Mucosa of gallbladder (tissue), 1 donor: ENCODE results near the gene CYGB. TPM values are rescaled to one million over a fixed set of nuclear protein-coding genes. Genes with fewer than 3 reads are reported as not detected.
"Not testable (repeated sequence)": the region's sequence is repeated elsewhere in the genome, so short reads cannot be mapped to it uniquely, and the experiment has no call there.

ENCODE experiments used
- DNase-seq: peaks from one replicate; pipeline ENCODE4 v3.0.0-alpha.2; 2020; ENCODE audit warnings: low spot score
- total RNA-seq: library from RNA; stranded (reverse); gene quantifications from one replicate; pipeline ENCODE4 v1.2.1, GENCODE V29; 2021
- donor health status: DM: no; HTN: no; CAD: no.

Gene CYGB
- total RNA-seq, 1 donor from 2014 or later = 14.7 TPM

DNA sequence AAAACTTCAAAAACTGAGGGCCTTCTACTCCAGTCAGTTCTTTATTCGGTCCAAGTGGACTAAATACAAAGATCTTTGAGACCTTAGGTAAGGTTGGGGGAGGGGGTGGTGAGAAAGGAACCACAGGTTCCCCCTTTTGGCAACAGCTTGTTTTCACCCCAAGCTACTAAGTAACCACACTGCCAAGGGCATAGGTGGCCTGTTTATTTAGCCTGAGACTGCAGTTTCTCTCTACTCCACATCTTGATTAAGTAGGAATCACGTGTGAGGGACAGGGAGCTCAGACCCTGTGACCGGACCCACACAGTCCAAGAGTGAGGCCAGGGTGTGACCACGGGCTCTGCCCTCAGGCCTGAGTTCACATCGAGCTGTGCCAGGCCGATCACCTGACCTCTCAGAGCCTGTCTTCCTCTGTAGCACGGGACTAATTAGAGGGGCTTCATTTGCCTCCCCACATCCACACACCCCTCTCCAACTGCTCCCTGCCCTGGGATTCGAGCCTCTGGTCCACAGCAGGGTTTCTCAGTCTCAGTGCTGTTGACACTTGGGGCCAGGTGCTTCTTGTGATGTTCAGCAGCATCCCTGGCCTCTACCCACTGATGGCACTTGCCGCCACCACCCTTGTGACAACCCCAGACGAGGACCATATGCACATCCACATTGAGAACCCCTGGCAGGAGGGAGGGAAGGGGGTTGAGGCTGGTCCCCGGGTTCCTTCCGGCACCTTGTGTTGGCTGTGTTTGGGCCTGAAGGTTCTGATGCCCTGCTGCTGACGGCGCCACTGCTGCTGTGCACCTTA, 30.3 kb upstream of the CYGB start:
- no peak for DNase-seq

GRCh38 chr17:76566988-76567431, 29.5 kb upstream of the CYGB start:
- no peak for DNase-seq

- no peak for DNase-seq
These were observed 29.1 kb upstream of the CYGB start for GRCh38 chr17:76566613-76566943.

GRCh38 chr17:76565728-76566612, 28.5 kb upstream of the CYGB start:
- no peak for DNase-seq

- not testable (repeated sequence) for DNase-seq
These were observed 27.6 kb upstream of the CYGB start for GRCh38 chr17:76564991-76565727.

DNA sequence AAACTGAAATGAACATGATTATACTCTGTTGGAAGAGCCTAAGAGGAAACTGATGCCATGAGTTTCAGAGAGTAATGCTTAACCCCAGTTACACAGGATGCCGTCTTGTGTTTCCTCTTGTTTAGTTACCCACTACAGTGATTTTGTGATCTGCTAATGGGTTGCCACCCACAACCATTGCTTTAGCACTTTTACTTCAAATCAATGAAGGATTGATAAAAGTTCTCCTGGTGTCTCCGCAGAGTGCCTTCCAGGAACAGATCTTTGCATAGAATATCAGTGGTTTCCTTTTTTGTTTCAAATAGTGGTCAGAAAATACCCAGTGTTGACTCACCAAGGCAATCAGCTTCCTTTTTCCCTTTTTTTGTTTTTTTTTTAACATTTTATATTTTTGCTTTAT, 25.9 kb upstream of the CYGB start:
- not testable (repeated sequence) for DNase-seq

GRCh38 chr17:76562734-76563148, 25.2 kb upstream of the CYGB start:
- DNase-seq = no peak

- no peak for DNase-seq
These were observed 24.3 kb upstream of the CYGB start for GRCh38 chr17:76561799-76562268.

DNA sequence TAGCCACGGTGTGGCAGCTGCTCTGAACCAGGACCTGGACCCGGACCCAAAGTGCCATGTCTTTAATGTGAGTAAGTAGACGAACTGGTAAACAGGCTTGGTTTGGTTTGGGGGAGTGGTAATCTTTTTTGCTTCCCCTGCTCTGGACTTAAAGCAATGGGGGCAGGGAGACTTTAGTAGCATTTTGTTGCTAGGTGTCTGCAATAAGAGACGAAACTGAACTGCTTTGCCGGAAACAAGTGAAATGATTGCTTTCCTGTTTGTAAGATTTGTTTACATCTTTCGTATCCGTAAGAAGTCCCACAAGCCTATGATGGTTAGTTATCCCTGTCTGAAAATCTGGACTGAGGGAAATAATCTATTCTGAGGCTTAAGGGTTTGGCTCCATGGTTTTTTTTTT, 23.8 kb upstream of the CYGB start:
- no peak for DNase-seq

- no peak for DNase-seq
These were observed 23.3 kb upstream of the CYGB start for GRCh38 chr17:76560877-76561221.

- no peak for DNase-seq
These were observed 22.7 kb upstream of the CYGB start for GRCh38 chr17:76560036-76560876.

DNA sequence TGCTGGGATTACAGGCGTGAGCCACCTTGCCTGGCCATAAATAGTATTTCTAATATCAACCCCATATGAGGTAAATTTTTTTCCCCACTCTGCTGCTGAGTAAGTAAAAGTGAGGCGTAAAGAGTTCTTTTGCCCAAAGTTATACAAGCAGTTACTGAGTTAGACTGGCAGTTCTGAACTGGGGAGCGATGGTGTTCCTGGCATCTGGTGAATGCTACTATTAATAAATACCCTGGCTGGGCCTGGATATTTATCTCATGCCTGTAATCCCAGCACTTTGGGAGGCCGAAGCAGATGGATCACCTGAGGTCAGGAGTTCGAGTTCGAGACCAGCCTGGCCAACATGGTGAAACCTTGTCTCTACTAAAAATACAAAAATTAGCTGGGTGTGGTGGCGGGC, 22.0 kb upstream of the CYGB start:
- not testable (repeated sequence) for DNase-seq

DNA sequence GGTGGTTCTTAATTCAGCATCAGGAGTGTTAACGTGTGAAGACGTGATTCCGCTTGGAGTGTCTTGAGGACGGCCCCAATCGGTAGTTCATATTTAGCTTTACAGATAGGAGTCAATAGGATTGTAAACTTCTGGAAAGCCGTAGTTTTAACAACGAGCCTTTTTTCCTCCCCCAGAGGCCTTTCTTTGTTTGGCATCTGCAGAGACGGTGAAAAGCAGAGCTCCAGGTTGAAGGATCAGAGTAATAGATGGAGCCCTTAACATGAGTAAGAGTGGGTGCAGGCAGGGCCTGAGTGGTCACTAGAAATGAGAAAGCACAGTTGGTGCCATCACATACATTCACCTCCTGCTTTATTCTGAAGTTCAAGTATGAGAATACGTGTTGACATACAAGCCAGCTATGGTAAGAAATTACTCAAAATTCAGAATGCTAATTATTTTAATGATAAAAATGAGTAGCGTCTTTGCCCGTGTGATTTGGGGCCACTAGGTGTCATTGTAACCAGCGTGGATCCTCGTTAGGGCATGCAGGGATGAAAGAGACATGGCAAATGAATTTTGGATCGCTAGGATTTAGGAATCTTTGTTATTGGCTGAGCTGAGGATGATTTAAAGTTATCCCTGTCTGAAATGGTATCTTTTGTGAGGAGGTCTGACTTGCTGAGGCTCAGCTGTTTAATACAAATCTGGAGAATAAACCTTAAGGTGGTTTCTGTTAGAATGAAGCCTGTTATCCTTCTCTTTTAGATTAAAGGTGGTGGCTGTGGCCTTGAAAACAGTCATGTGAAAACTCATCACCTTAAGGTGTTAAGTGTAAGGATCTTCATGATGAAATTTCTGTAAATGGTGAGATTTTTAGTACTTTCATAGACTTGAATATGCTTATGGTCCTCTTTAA, 20.9 kb upstream of the CYGB start:
- DNase-seq = no peak

DNA sequence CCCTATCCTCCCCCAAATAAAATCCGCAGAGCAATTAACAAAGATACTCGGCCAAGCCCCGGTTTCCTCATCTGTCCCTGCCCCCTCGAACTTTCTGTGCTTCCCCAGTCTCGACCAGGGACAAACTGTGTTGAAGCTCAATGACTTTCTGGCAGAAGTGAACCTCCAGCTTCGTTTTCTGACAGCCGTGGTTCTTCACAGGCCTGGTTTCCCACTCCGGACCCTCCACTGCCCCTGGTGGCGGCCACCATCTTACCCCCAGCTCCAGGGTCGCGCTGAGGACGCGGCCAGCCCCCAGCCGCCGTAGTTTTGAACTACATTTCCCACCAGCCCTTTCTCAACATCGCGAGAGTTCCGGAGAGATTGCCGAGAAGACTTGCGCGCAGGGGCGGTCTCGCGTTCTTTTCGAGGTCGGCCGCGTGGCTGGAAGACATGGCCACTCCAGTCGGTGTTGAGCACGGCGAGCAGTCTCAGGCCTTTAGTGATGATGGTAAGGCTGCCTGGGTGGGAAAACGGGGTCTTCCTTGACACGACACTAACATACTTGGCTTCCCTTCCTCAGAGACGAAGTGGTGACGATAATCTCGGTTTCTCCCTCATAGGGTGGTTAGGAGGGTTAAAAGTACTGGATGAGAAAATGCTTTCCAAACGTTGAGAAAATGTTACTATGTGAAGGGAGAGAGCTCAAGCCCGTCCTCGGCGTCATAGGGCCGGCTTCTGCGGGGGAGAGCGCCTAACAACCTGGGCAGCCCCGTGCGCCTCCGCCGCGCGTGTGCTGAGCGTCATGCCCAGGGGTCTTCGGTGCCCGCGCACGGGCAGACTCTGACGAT, 20.1 kb upstream of the CYGB start:
- DNase-seq = peak; percentile 97

DNA sequence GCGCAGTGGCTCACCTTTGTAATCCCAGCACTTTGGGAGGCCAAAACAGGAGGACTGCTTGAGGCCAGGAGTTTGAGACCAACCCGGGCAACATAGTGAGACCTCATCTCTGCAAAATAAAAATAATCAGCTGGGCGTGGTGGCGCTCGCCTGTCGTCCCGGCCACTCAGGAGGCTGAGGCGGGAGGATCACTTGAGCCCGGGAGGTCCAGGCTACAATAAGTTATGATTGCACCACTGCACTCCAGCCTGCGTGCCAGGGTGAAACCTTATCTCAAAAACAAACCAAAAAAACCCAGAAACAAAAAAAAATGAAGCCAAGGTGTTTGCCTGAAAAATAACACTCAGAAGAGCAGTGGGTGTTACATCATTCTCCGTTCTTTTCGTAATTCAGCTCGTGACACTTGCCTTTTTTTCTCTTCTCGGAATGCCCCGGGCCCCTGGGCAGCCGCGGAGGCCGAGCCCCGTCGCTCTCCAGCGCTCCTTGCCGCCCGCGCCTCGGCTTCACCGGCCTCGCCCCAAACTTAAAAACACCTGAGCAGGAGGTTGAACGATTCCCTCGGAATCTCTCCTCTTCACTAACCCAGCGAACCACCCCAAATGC, 19.4 kb upstream of the CYGB start:
- no peak for DNase-seq

- no peak for DNase-seq
These were observed 16.6 kb upstream of the CYGB start for GRCh38 chr17:76554131-76554530.

GRCh38 chr17:76553178-76553908, 15.8 kb upstream of the CYGB start:
- DNase-seq = no peak

- DNase-seq = no peak
These were observed 14.2 kb upstream of the CYGB start for GRCh38 chr17:76551685-76552084.
